HepG2 (cell line): ENCODE results near the gene ZFHX3. TPM values are rescaled to one million over a fixed set of nuclear protein-coding genes. Genes with fewer than 3 reads are reported as not detected.

Experiments used
- CBX1 ChIP-seq: IDR thresholded peaks from one replicate; pipeline ENCODE4 v1.6.1; 2016; ENCODE audit warnings: antibody characterized with exemption, low read depth
- CCDC6 ChIP-seq: sonication (generic); formaldehyde crosslinking; IDR thresholded peaks from 2 replicates; pipeline ENCODE4 v1.8.1; 2022; ENCODE audit warnings: mild to moderate bottlenecking, missing genetic modification reagents, moderate library complexity
- FOXP4 ChIP-seq: sonication (generic); formaldehyde crosslinking; IDR thresholded peaks from 2 replicates; pipeline ENCODE4 v1.4.0; 2020; ENCODE audit warnings: missing genetic modification reagents
- HOMEZ ChIP-seq: IDR thresholded peaks from 2 replicates; pipeline ENCODE4 v1.6.1; 2016; ENCODE audit warnings: low read depth
- KDM1A ChIP-seq: IDR thresholded peaks from 2 replicates; pipeline ENCODE4 v1.6.1; 2016; ENCODE audit warnings: missing compliant biosample characterization
- SKI ChIP-seq: fragments of 450-650 bp; IDR thresholded peaks from one replicate; pipeline ENCODE4 v1.6.1; 2018; ENCODE audit warnings: mild to moderate bottlenecking; ENCODE audit not compliant: partially characterized antibody
- SOX6 ChIP-seq, 2 experiments: fragments of 450-650 bp in 1 of 2; sonication (generic) in 1 of 2; formaldehyde crosslinking in 1 of 2; IDR thresholded peaks; 2 replicates each; pipeline versions ENCODE4 v1.4.0 to v1.6.1; 2017 to 2020; ENCODE audit warnings: antibody characterized with exemption in 1 of 2, mild to moderate bottlenecking in 1 of 2, missing genetic modification reagents in 1 of 2
- TBP ChIP-seq: sonication (generic); formaldehyde crosslinking; IDR thresholded peaks from 2 replicates; pipeline ENCODE4 v1.5.0; 2020; ENCODE audit warnings: missing genetic modification reagents
- ZKSCAN1 ChIP-seq: fragments of 150-350 bp; IDR thresholded peaks from 2 replicates; pipeline ENCODE4 v1.6.1; 2014; ENCODE audit warnings: low read length
- ZNF292 ChIP-seq: sonication (generic); formaldehyde crosslinking; IDR thresholded peaks from 2 replicates; pipeline ENCODE4 v1.8.1; 2022; ENCODE audit warnings: mild to moderate bottlenecking, low read depth, missing genetic modification reagents, borderline replicate concordance
- ZNF703 ChIP-seq: sonication (generic); formaldehyde crosslinking; IDR thresholded peaks from 2 replicates; pipeline ENCODE4 v1.5.1; 2020; ENCODE audit warnings: missing genetic modification reagents, mild to moderate bottlenecking, moderate library complexity, borderline replicate concordance
- ZXDC ChIP-seq: sonication (generic); formaldehyde crosslinking; IDR thresholded peaks from 2 replicates; pipeline ENCODE4 v1.5.0; 2020; ENCODE audit warnings: mild to moderate bottlenecking, missing genetic modification reagents
- polyA plus RNA-seq, 8 experiments: library from polyadenylated mRNA; depleted of rRNA in 3 of 8; stranded (reverse) in 7 of 8; unstranded in 1 of 8; fragments of >200 nt; fragmentation: Illumina TruSeq in 4 of 8; extraction: Trizol in 4 of 8; gene quantifications; 2 replicates each; pipeline versions ENCODE4 v1.2.1 to v1.2.3, GENCODE V29; 2011 to 2016; ENCODE audit warnings: low read depth in 4 of 8, missing spikeins in 1 of 8, mixed read lengths in 1 of 8; ENCODE audit not compliant: insufficient read depth in 1 of 8
- total RNA-seq, 5 experiments: library from RNA; depleted of rRNA; stranded (reverse); fragments of >200 nt; fragmentation: Illumina TruSeq; extraction: Trizol; gene quantifications; 2 replicates each; pipeline ENCODE4 v1.2.3, GENCODE V29; 2016; ENCODE audit warnings: low read depth in 1 of 5
- TF ChIP-seq, protein P1 (sequence below): sonication (generic); formaldehyde crosslinking; IDR thresholded peaks from 2 replicates; pipeline ENCODE4 v1.4.0; 2020; ENCODE audit warnings: missing genetic modification reagents
- TF ChIP-seq, protein P2 (sequence below): sonication (generic); formaldehyde crosslinking; IDR thresholded peaks from 2 replicates; pipeline ENCODE4 v1.5.0; 2020; ENCODE audit warnings: mild to moderate bottlenecking, missing genetic modification reagents, borderline replicate concordance

ZFHX3 gene
- total and polyA plus RNA-seq, 2 of the 13 experiments (the other 11 are each of a cell fraction or from before 2014, with no cell fraction given): 5.0 to 6.0 TPM

DNA sequence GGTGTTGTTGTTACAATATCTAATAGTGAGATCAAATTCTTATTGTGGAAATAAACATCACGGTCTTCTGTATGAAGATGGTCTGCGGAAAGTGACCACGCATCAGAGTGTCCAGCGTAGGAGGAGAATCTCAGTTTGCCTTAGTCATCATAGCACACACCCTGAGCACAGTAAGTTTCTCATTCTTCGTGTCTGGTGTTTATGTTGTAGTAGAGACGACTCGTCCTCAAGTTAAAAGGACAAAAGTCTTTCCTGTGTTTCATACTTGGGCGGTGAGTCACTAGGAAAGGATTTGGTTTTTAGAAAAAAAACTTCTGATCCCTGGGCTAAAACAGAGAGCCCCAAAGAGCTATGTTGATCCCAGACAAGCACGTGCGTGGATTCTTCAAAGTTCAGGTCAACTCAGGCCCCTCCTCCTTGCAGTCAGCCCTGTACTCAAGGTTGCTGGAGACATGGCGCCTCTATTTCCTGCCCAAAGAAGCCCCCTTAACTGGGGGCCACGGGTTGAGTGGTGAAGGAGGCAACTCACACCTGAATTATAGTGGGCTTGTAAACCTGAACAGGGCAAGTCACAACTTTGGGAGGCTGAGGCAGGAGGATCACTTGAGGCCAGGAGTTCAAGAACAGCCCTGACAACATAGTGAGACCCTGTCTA is 170.4 kb downstream of the ZFHX3 start (continued):
- TF ChIP-seq, protein P1, sequence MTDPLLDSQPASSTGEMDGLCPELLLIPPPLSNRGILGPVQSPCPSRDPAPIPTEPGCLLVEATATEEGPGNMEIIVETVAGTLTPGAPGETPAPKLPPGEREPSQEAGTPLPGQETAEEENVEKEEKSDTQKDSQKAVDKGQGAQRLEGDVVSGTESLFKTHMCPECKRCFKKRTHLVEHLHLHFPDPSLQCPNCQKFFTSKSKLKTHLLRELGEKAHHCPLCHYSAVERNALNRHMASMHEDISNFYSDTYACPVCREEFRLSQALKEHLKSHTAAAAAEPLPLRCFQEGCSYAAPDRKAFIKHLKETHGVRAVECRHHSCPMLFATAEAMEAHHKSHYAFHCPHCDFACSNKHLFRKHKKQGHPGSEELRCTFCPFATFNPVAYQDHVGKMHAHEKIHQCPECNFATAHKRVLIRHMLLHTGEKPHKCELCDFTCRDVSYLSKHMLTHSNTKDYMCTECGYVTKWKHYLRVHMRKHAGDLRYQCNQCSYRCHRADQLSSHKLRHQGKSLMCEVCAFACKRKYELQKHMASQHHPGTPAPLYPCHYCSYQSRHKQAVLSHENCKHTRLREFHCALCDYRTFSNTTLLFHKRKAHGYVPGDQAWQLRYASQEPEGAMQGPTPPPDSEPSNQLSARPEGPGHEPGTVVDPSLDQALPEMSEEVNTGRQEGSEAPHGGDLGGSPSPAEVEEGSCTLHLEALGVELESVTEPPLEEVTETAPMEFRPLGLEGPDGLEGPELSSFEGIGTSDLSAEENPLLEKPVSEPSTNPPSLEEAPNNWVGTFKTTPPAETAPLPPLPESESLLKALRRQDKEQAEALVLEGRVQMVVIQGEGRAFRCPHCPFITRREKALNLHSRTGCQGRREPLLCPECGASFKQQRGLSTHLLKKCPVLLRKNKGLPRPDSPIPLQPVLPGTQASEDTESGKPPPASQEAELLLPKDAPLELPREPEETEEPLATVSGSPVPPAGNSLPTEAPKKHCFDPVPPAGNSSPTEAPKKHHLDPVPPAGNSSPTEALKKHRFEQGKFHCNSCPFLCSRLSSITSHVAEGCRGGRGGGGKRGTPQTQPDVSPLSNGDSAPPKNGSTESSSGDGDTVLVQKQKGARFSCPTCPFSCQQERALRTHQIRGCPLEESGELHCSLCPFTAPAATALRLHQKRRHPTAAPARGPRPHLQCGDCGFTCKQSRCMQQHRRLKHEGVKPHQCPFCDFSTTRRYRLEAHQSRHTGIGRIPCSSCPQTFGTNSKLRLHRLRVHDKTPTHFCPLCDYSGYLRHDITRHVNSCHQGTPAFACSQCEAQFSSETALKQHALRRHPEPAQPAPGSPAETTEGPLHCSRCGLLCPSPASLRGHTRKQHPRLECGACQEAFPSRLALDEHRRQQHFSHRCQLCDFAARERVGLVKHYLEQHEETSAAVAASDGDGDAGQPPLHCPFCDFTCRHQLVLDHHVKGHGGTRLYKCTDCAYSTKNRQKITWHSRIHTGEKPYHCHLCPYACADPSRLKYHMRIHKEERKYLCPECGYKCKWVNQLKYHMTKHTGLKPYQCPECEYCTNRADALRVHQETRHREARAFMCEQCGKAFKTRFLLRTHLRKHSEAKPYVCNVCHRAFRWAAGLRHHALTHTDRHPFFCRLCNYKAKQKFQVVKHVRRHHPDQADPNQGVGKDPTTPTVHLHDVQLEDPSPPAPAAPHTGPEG (CRISPR knock-in tag): 0 out of 2 replicates have a peak, but pooled peaks have one; percentile 28
- TF ChIP-seq KDM1A (CRISPR knock-in tag) (no peak; the same call in 1 of the 2 replicates), CCDC6 (peak; percentile 68; the same call in 1 of the 2 replicates), FOXP4 (CRISPR knock-in tag) (peak; percentile 92), CBX1 (no peak), HOMEZ (CRISPR knock-in tag) (peak; percentile 54; the same call in 1 of the 2 replicates), SOX6 (IDR thresholded peaks at IDR 0.05) (no peak), SOX6 (CRISPR knock-in tag; IDR thresholded peaks at IDR 0.05) (peak; percentile 96), TBP (CRISPR knock-in tag) (no peak), ZNF292 (peak; percentile 77; the same call in 1 of the 2 replicates), ZKSCAN1 (peak; percentile 18), ZXDC (CRISPR knock-in tag) (no peak), ZNF703 (CRISPR knock-in tag) (no peak), SKI (peak; percentile 88)
- TF ChIP-seq, protein P2, sequence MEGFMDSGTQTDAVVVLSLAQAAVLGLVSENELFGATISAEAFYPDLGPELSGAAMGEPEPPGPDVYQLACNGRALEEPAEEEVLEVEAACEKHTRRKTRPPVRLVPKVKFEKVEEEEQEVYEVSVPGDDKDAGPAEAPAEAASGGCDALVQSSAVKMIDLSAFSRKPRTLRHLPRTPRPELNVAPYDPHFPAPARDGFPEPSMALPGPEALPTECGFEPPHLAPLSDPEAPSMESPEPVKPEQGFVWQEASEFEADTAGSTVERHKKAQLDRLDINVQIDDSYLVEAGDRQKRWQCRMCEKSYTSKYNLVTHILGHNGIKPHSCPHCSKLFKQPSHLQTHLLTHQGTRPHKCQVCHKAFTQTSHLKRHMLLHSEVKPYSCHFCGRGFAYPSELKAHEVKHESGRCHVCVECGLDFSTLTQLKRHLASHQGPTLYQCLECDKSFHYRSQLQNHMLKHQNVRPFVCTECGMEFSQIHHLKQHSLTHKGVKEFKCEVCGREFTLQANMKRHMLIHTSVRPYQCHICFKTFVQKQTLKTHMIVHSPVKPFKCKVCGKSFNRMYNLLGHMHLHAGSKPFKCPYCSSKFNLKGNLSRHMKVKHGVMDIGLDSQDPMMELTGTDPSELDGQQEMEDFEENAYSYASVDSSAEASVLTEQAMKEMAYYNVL: no peak; the same call in 1 of the 2 replicates
